ENCODE data around the gene AK4.
"Not testable (repeated sequence)": the region's sequence is repeated elsewhere in the genome, so short reads cannot be mapped to it uniquely, and the experiment has no call there.

Gene AK4

GRCh38 chr1:65235867-65236805 lies 88.1 kb downstream of the AK4 start:
- DNase-seq (ENCODE audit: extremely low spot score): peak; percentile 55
- TF ChIP-seq ZNF384 (IDR thresholded peaks at IDR 0.05) (peak; percentile 99), NFRKB (IDR thresholded peaks at IDR 0.05) (no peak), PKNOX1 (IDR thresholded peaks at IDR 0.05) (peak; percentile 79), ARNT (IDR thresholded peaks at IDR 0.05) (no peak), BHLHE40 (IDR thresholded peaks at IDR 0.05; ENCODE audit: borderline replicate concordance) (no peak)
- CTCF ChIA-PET: interaction anchor here (0.7 to 3.2 kb wide), 6 partner anchors 12 to 452 kb away, joined by 3 to 17 read pairs (median 5); no protein-coding TSS in a partner anchor
- POLR2A ChIA-PET: interaction anchor here (1.0 kb wide), 1 partner anchor 18 kb away, joined by 3 read pairs; no protein-coding TSS in a partner anchor

- ChIA-PET POLR2A (interaction anchor here (1.0 kb wide), 1 partner anchor 17 kb away, joined by 3 read pairs; no protein-coding TSS in a partner anchor), CTCF (interaction anchor here (0.6 to 3.2 kb wide), 5 partner anchors 11 to 451 kb away, joined by 4 to 17 read pairs (median 6); no protein-coding TSS in a partner anchor)
- DNase-seq (ENCODE audit: extremely low spot score): not testable (repeated sequence)
Measured at GRCh38 chr1:65237088-65237487, 89.1 kb downstream of the AK4 start.

- ChIA-PET CTCF (interaction anchor here (0.6 to 3.2 kb wide), 2 partner anchors 80 to 450 kb away, joined by 4 to 17 read pairs; no protein-coding TSS in a partner anchor), POLR2A (no interaction called here)
- no peak for DNase-seq (ENCODE audit: extremely low spot score)
- no peak for TF ChIP-seq FOXM1 (IDR thresholded peaks at IDR 0.05; ENCODE audit: borderline replicate concordance)
- TF ChIP-seq PKNOX1 (IDR thresholded peaks at IDR 0.05): no peak
- TF ChIP-seq ELF4 (IDR thresholded peaks at IDR 0.05): no peak
- TF ChIP-seq SP1 (IDR thresholded peaks at IDR 0.05): no peak
- no peak for TF ChIP-seq HDGF (IDR thresholded peaks at IDR 0.05; ENCODE audit: borderline replicate concordance)
- no peak for TF ChIP-seq CTBP1 (IDR thresholded peaks at IDR 0.05; ENCODE audit: borderline replicate concordance)
- no peak for TF ChIP-seq NFRKB (IDR thresholded peaks at IDR 0.05)
- TF ChIP-seq ARNT (IDR thresholded peaks at IDR 0.05): no peak
- no peak for TF ChIP-seq FOXK2 (IDR thresholded peaks at IDR 0.05)
- no peak for TF ChIP-seq FOXA1 (IDR thresholded peaks at IDR 0.05)
- no peak for TF ChIP-seq BHLHE40 (IDR thresholded peaks at IDR 0.05; ENCODE audit: borderline replicate concordance)
Measured at GRCh38 chr1:65237503-65237902, 89.5 kb downstream of the AK4 start.

- TF ChIP-seq ARNT (IDR thresholded peaks at IDR 0.05) (no peak), ZNF384 (IDR thresholded peaks at IDR 0.05) (no peak), LEF1 (IDR thresholded peaks at IDR 0.05; ENCODE audit: borderline replicate concordance) (no peak), FOXM1 (IDR thresholded peaks at IDR 0.05; ENCODE audit: borderline replicate concordance) (no peak), HDGF (IDR thresholded peaks at IDR 0.05; ENCODE audit: borderline replicate concordance) (no peak), FOXA1 (IDR thresholded peaks at IDR 0.05) (no peak), SUZ12 (IDR thresholded peaks at IDR 0.05) (no peak), L3MBTL2 (conservative IDR thresholded peaks at IDR 0.05) (no peak), PKNOX1 (IDR thresholded peaks at IDR 0.05) (no peak), TARDBP (IDR thresholded peaks at IDR 0.05) (no peak), FOXK2 (IDR thresholded peaks at IDR 0.05) (no peak), SP1 (IDR thresholded peaks at IDR 0.05) (no peak), ELF4 (IDR thresholded peaks at IDR 0.05) (no peak)
- ChIA-PET POLR2A (no interaction called here), CTCF (interaction anchor here (0.6 to 3.2 kb wide), 2 partner anchors 176 to 450 kb away, joined by 5 to 17 read pairs; no protein-coding TSS in a partner anchor)
- no peak for DNase-seq (ENCODE audit: extremely low spot score)
Measured at GRCh38 chr1:65238010-65238409, 90.0 kb downstream of the AK4 start.

- ChIA-PET POLR2A (no interaction called here), CTCF (no interaction called here)
- TF ChIP-seq TARDBP (IDR thresholded peaks at IDR 0.05): no peak
- no peak for TF ChIP-seq FOXK2 (IDR thresholded peaks at IDR 0.05)
- TF ChIP-seq HDGF (IDR thresholded peaks at IDR 0.05; ENCODE audit: borderline replicate concordance): no peak
- TF ChIP-seq ZNF384 (IDR thresholded peaks at IDR 0.05): no peak
- no peak for TF ChIP-seq SP1 (IDR thresholded peaks at IDR 0.05)
- TF ChIP-seq CTBP1 (IDR thresholded peaks at IDR 0.05; ENCODE audit: borderline replicate concordance): no peak
- TF ChIP-seq FOXM1 (IDR thresholded peaks at IDR 0.05; ENCODE audit: borderline replicate concordance): no peak
- TF ChIP-seq ELF4 (IDR thresholded peaks at IDR 0.05): no peak
- TF ChIP-seq NFRKB (IDR thresholded peaks at IDR 0.05): no peak
- no peak for DNase-seq (ENCODE audit: extremely low spot score)
Measured at GRCh38 chr1:65243491-65243890, 95.5 kb downstream of the AK4 start.

- no peak for DNase-seq (ENCODE audit: extremely low spot score)
- ChIA-PET CTCF (no interaction called here), POLR2A (no interaction called here)
- TF ChIP-seq SUZ12 (IDR thresholded peaks at IDR 0.05): no peak
- no peak for TF ChIP-seq HDGF (IDR thresholded peaks at IDR 0.05; ENCODE audit: borderline replicate concordance)
- TF ChIP-seq LEF1 (IDR thresholded peaks at IDR 0.05; ENCODE audit: borderline replicate concordance): no peak
- TF ChIP-seq TARDBP (IDR thresholded peaks at IDR 0.05): no peak
- TF ChIP-seq L3MBTL2 (conservative IDR thresholded peaks at IDR 0.05): no peak
- TF ChIP-seq ZNF384 (IDR thresholded peaks at IDR 0.05): no peak
- TF ChIP-seq NFRKB (IDR thresholded peaks at IDR 0.05): no peak
- no peak for TF ChIP-seq FOXM1 (IDR thresholded peaks at IDR 0.05; ENCODE audit: borderline replicate concordance)
- no peak for TF ChIP-seq ELF4 (IDR thresholded peaks at IDR 0.05)
- TF ChIP-seq PKNOX1 (IDR thresholded peaks at IDR 0.05): no peak
- TF ChIP-seq FOXA1 (IDR thresholded peaks at IDR 0.05): no peak
- no peak for TF ChIP-seq CTBP1 (IDR thresholded peaks at IDR 0.05; ENCODE audit: borderline replicate concordance)
- TF ChIP-seq ARNT (IDR thresholded peaks at IDR 0.05): no peak
Measured at GRCh38 chr1:65245295-65245694, 97.3 kb downstream of the AK4 start.
